H1 (cell line): ENCODE results near the gene GLB1L3. TPM values are rescaled to one million over a fixed set of nuclear protein-coding genes. Genes with fewer than 3 reads are reported as not detected.

Experiments used
- CTCF ChIA-PET: fragments of 300-600 bp; sonication (Branson Sonifier 250); formaldehyde crosslinking; loops from one replicate; lab custom pipeline; 2021; ENCODE audit not compliant: partially characterized antibody; lab: Charles Lee
- POLR2A ChIA-PET: fragments of 300-600 bp; sonication (Branson Sonifier 250); formaldehyde crosslinking; loops from one replicate; lab custom pipeline; 2021; ENCODE audit warnings: inconsistent platforms; ENCODE audit not compliant: partially characterized antibody; lab: Charles Lee
- DNase-seq, 2 experiments: peaks; one replicate each; pipeline versions ENCODE4 v3.0.0 to v3.0.0-alpha.2; 2010 to 2022; ENCODE audit warnings: low spot score in 2 of 2, low read depth in 1 of 2, mixed read lengths in 1 of 2
- FAIRE-seq: peaks from 2 replicates; lab custom pipeline; 2011; peaks lifted over from hg19 to GRCh38; lab: Jason Lieb, UNC
- H2AFZ ChIP-seq: 2 replicates; pipeline ENCODE4 v1.8.1; 2012; ENCODE audit warnings: low read length, inconsistent platforms
- H2AK5ac ChIP-seq: 2 replicates; pipeline ENCODE4 v1.6.1; 2013; ENCODE audit warnings: low read depth, low read length
- H2BK120ac ChIP-seq: replicated peaks from 2 replicates; pipeline ENCODE3; 2013; ENCODE audit warnings: low read depth, low read length, inconsistent platforms
- H2BK12ac ChIP-seq: 2 replicates; pipeline ENCODE4 v1.6.1; 2013; ENCODE audit warnings: low read depth, low read length
- H2BK15ac ChIP-seq: 2 replicates; pipeline ENCODE4 v1.6.1; 2013; ENCODE audit warnings: low read length
- H2BK20ac ChIP-seq: 2 replicates; pipeline ENCODE4 v1.6.1; 2013; ENCODE audit warnings: low read length
- H2BK5ac ChIP-seq: 2 replicates; pipeline ENCODE4 v1.6.1; 2013; ENCODE audit warnings: low read depth, low read length
- H3K14ac ChIP-seq: 2 replicates; pipeline ENCODE4 v1.6.1; 2013; ENCODE audit warnings: inconsistent platforms; ENCODE audit not compliant: insufficient read length
- H3K18ac ChIP-seq: 2 replicates; pipeline ENCODE4 v1.6.1; 2013; ENCODE audit warnings: low read length; ENCODE audit errors: extremely low read depth
- H3K23ac ChIP-seq: 2 replicates; pipeline ENCODE4 v1.6.1; 2013; ENCODE audit warnings: inconsistent platforms; ENCODE audit not compliant: insufficient read length
- H3K23me2 ChIP-seq: 2 replicates; pipeline ENCODE4 v1.6.1; 2013; ENCODE audit warnings: low read depth, low read length
- H3K27ac ChIP-seq: 2 replicates; pipeline ENCODE4 v1.6.1; 2011; ENCODE audit warnings: low read depth, low read length, inconsistent platforms
- H3K27me3 ChIP-seq, 4 experiments: replicated peaks in 1 of 4; 1 replicate in 1 of 4; 2 replicates in 3 of 4; pipeline versions ENCODE4 v1.6.1 to v1.8.1; 2011 to 2013; ENCODE audit warnings: low read length in 3 of 4, mild to moderate bottlenecking in 3 of 4, inconsistent platforms in 2 of 4, mixed read lengths in 2 of 4, moderate library complexity in 1 of 4; ENCODE audit not compliant: control insufficient read depth in 3 of 4, insufficient read depth in 3 of 4; ENCODE audit errors: extremely low read depth in 1 of 4
- H3K36me3 ChIP-seq, 4 experiments: 2 replicates each; pipeline versions ENCODE4 v1.6.1 to v1.8.1; 2011 to 2013; ENCODE audit warnings: mild to moderate bottlenecking in 4 of 4, low read length in 3 of 4, moderate library complexity in 2 of 4, control low read depth in 1 of 4, inconsistent platforms in 1 of 4; ENCODE audit not compliant: insufficient read depth in 4 of 4, control insufficient read depth in 2 of 4
- H3K4ac ChIP-seq: replicated peaks from 2 replicates; pipeline ENCODE3; 2013; ENCODE audit warnings: low read length, low read depth, mixed read lengths, inconsistent platforms; ENCODE audit not compliant: insufficient read length
- H3K4me1 ChIP-seq, 4 experiments: replicated peaks in 1 of 4; 1 replicate in 1 of 4; 2 replicates in 3 of 4; pipeline versions ENCODE4 v1.6.1 to v1.8.1; 2011 to 2013; ENCODE audit warnings: low read length in 3 of 4, inconsistent platforms in 2 of 4, mixed read lengths in 1 of 4; ENCODE audit not compliant: insufficient read depth in 4 of 4, control insufficient read depth in 3 of 4
- H3K4me2 ChIP-seq, 2 experiments: 2 replicates each; pipeline versions ENCODE4 v1.6.1 to v1.8.1; 2011 to 2013; ENCODE audit warnings: low read depth in 2 of 2, low read length in 2 of 2, control low read depth in 1 of 2, inconsistent platforms in 1 of 2, mild to moderate bottlenecking in 1 of 2; ENCODE audit not compliant: insufficient read depth in 1 of 2
- H3K4me3 ChIP-seq, 4 experiments: fragments of 200-600, 300-600 bp in 1 of 4; sonication (generic), shearing (Covaris generic), sonication (Bioruptor Twin) in 1 of 4; 2 replicates each; pipeline versions ENCODE4 v1.5.1 to v1.8.1; 2011 to 2016; ENCODE audit warnings: low read length in 4 of 4, low read depth in 3 of 4, control low read depth in 2 of 4, inconsistent platforms in 2 of 4, mild to moderate bottlenecking in 2 of 4, mixed read lengths in 1 of 4, moderate library complexity in 1 of 4; ENCODE audit not compliant: insufficient read depth in 2 of 4; ENCODE audit errors: extremely low read depth in 1 of 4
- H3K56ac ChIP-seq: replicated peaks from 2 replicates; pipeline ENCODE3; 2013; ENCODE audit warnings: low read depth, mild to moderate bottlenecking, mixed read lengths, low read length, inconsistent platforms; ENCODE audit not compliant: insufficient read length
- H3K79me1 ChIP-seq: 2 replicates; pipeline ENCODE4 v1.6.1; 2013; ENCODE audit warnings: low read depth, low read length, control low read depth
- H3K79me2 ChIP-seq, 2 experiments: 2 replicates each; pipeline versions ENCODE4 v1.6.1 to v1.8.1; 2012 to 2013; ENCODE audit warnings: low read length in 2 of 2, mild to moderate bottlenecking in 2 of 2, inconsistent platforms in 1 of 2; ENCODE audit not compliant: insufficient read depth in 2 of 2, control insufficient read depth in 1 of 2
- H3K9ac ChIP-seq, 4 experiments: replicated peaks in 1 of 4; 1 replicate in 1 of 4; 2 replicates in 3 of 4; pipeline versions ENCODE4 v1.6.1 to v1.8.1; 2011 to 2013; ENCODE audit warnings: low read depth in 3 of 4, low read length in 3 of 4, control low read depth in 2 of 4, mild to moderate bottlenecking in 2 of 4, moderate library complexity in 2 of 4, inconsistent platforms in 1 of 4; ENCODE audit errors: extremely low read depth in 1 of 4
- H3K9me3 ChIP-seq, 2 experiments: 2 replicates each; pipeline versions ENCODE4 v1.6.1 to v1.8.1; 2012 to 2013; ENCODE audit warnings: mild to moderate bottlenecking in 2 of 2, moderate library complexity in 2 of 2, control low read depth in 1 of 2, inconsistent platforms in 1 of 2, low read depth in 1 of 2, low read length in 1 of 2, mixed read lengths in 1 of 2; ENCODE audit not compliant: insufficient read depth in 2 of 2
- H4K20me1 ChIP-seq, 2 experiments: replicated peaks in 1 of 2; 2 replicates each; pipeline versions ENCODE3 to v1.8.1; 2011 to 2013; ENCODE audit warnings: inconsistent platforms in 2 of 2, low read length in 2 of 2, mild to moderate bottlenecking in 1 of 2; ENCODE audit not compliant: insufficient read depth in 2 of 2, control insufficient read depth in 1 of 2
- H4K5ac ChIP-seq: 2 replicates; pipeline ENCODE4 v1.6.1; 2013; ENCODE audit warnings: low read length, low read depth, mixed read lengths, inconsistent platforms; ENCODE audit not compliant: insufficient read length
- H4K8ac ChIP-seq: 2 replicates; pipeline ENCODE4 v1.8.0; 2013; ENCODE audit warnings: mild to moderate bottlenecking, moderate library complexity, low read length, inconsistent platforms; ENCODE audit not compliant: insufficient read depth; ENCODE audit errors: extremely low read depth
- H4K91ac ChIP-seq: replicated peaks from 2 replicates; pipeline ENCODE3; 2013; ENCODE audit warnings: low read length, mixed read lengths, inconsistent platforms; ENCODE audit not compliant: insufficient read length
- BACH1 ChIP-seq: IDR thresholded peaks from 2 replicates; pipeline ENCODE4 v1.6.1; 2012; ENCODE audit warnings: low read length, improper control_type of control experiment
- BCL11A ChIP-seq, 2 experiments: IDR thresholded peaks; one replicate each; pipeline ENCODE4 v1.6.1; 2011; ENCODE audit warnings: low read depth in 2 of 2, low read length in 2 of 2, mild to moderate bottlenecking in 2 of 2
- CHD2 ChIP-seq: IDR thresholded peaks from 2 replicates; pipeline ENCODE4 v1.6.1; 2012; ENCODE audit warnings: low read length, improper control_type of control experiment
- EP300 ChIP-seq, 2 experiments: IDR thresholded peaks; 1 replicate in 1 of 2; 2 replicates in 1 of 2; pipeline ENCODE4 v1.6.1; 2011 to 2012; ENCODE audit warnings: low read depth in 2 of 2, low read length in 2 of 2, mild to moderate bottlenecking in 2 of 2, borderline replicate concordance in 1 of 2, inconsistent platforms in 1 of 2, moderate library complexity in 1 of 2
- EZH2 ChIP-seq: fragments of 200-600 bp; sonication (generic); IDR thresholded peaks from 2 replicates; pipeline ENCODE4 v1.7.1; 2012; ENCODE audit warnings: low read depth, mild to moderate bottlenecking, moderate library complexity, low read length, inconsistent platforms; ENCODE audit not compliant: severe bottlenecking
- HDAC2 ChIP-seq, 2 experiments: fragments of 300-600 bp in 1 of 2; sonication (generic) in 1 of 2; IDR thresholded peaks; 2 replicates each; pipeline ENCODE4 v1.6.1; 2011 to 2012; ENCODE audit warnings: low read depth in 2 of 2, low read length in 2 of 2, mild to moderate bottlenecking in 2 of 2, moderate library complexity in 2 of 2, borderline replicate concordance in 1 of 2, inconsistent platforms in 1 of 2
- HDAC6 ChIP-seq: IDR thresholded peaks from one replicate; pipeline ENCODE4 v1.7.1; 2012; ENCODE audit warnings: low read depth, mild to moderate bottlenecking, inconsistent platforms, low read length, moderate library complexity
- KDM4A ChIP-seq: IDR thresholded peaks from one replicate; pipeline ENCODE4 v1.7.1; 2012; ENCODE audit warnings: low read depth, mild to moderate bottlenecking, moderate library complexity, low read length, inconsistent platforms; ENCODE audit not compliant: severe bottlenecking
- POLR2A ChIP-seq, 2 experiments: IDR thresholded peaks; 1 replicate in 1 of 2; 2 replicates in 1 of 2; pipeline ENCODE4 v1.6.1; 2011; ENCODE audit warnings: low read depth in 2 of 2, low read length in 2 of 2, mild to moderate bottlenecking in 2 of 2; ENCODE audit errors: control extremely low read depth in 1 of 2
- SIRT6 ChIP-seq: IDR thresholded peaks from one replicate; pipeline ENCODE4 v1.7.1; 2012; ENCODE audit warnings: low read length, inconsistent platforms
- TBP ChIP-seq: IDR thresholded peaks from 2 replicates; pipeline ENCODE4 v1.6.1; 2011; ENCODE audit warnings: low read depth, low read length, improper control_type of control experiment
- ZNF274 ChIP-seq: IDR thresholded peaks from 2 replicates; pipeline ENCODE4 v1.7.0; 2012; ENCODE audit warnings: low read length, borderline replicate concordance; ENCODE audit errors: extremely low read depth
- polyA plus RNA-seq, 7 experiments: library from polyadenylated mRNA; depleted of rRNA in 3 of 7; stranded (reverse) in 5 of 7; unstranded in 2 of 7; fragments of >200 nt in 5 of 7; fragments of 200-250 nt in 2 of 7; gene quantifications; 1 replicate in 5 of 7; 2 replicates in 1 of 7; 4 replicates in 1 of 7; pipeline versions ENCODE4 v1.2.1 to v1.2.3, GENCODE V29; 2011 to 2013; ENCODE audit warnings: missing spikeins in 2 of 7, mixed read lengths in 2 of 7
- total RNA-seq: library from RNA; stranded (reverse); fragmentation: NEBNext Ultra II Directional; extraction: Animal tissue kit (Norgen Biotek cat#: 25700); gene quantifications from 2 replicates; pipeline ENCODE4 v1.2.1, GENCODE V29; 2021

GLB1L3 gene
- total and polyA plus RNA-seq, 2 of the 8 experiments (the other 6 are each of a cell fraction or from before 2014, with no cell fraction given): 14.9 to 33.2 TPM

DNA sequence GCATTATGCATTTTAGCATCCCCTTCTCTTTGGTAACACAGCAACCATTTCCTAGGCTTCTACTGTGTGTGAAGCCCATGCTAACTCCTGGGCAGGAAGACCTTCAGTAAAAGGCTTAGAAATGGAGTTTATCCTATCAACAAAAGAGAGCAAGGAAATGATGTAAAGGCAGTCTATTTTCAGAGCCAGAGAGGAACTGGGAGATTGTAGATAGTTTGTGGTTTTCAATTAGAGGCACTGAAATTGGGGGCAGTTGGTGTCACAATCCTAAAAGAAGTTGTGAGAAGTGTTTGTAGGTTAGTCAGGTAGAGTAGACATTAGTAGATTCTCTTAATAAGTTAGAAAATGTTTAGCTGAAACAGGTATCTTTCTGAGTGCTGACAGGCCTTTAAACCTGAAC, 15.7 kb upstream of the GLB1L3 start:
- no peak overlapping the region for H2AK5ac ChIP-seq
- no peaks in the 10 kb centered on the region for H3K9me3 ChIP-seq
- no peak overlapping the region for H3K9ac ChIP-seq
- no peaks in the 10 kb centered on the region for H3K27me3 ChIP-seq
- no peak overlapping the region for H2AFZ ChIP-seq
- H4K20me1 ChIP-seq: peaks cover 2 to 4% of the 10 kb centered on the region in 2 experiments
- peaks cover 11 to 58% (median 35%) of the 10 kb centered on the region in 4 experiments; a peak in 7 of 8 replicates for H3K36me3 ChIP-seq
- H2BK20ac ChIP-seq: no peak overlapping the region
- H3K56ac ChIP-seq: no peak overlapping the region
- no peak overlapping the region for H2BK12ac ChIP-seq
- H3K4me2 ChIP-seq: no peak overlapping the region
- FAIRE-seq: no peak
- H4K5ac ChIP-seq: no peak overlapping the region
- ChIA-PET CTCF (interaction anchor here (1.1 to 7.1 kb wide), 8 partner anchors 9 to 98 kb away, joined by 3 to 114 read pairs (median 8); partner anchors contain the start of gene GLB1L3), POLR2A (interaction anchor here (9.2 kb wide), 1 partner anchor 16 kb away, joined by 76 read pairs; the partner anchor contains the start of gene GLB1L3)
- peaks cover 15% of the 10 kb centered on the region; the same call in 1 of the 2 replicates for H3K79me1 ChIP-seq
- no peak overlapping the region for H2BK5ac ChIP-seq
- H4K8ac ChIP-seq: no peak overlapping the region
- H3K27ac ChIP-seq: no peak overlapping the region
- H3K23me2 ChIP-seq: 0 out of 2 replicates have a peak, but pooled peaks cover 3% of the 10 kb centered on the region
- no peak overlapping the region for H3K23ac ChIP-seq
- peaks cover 0 to 11% of the 10 kb centered on the region in 2 experiments; a peak in 1 of 4 replicates for H3K79me2 ChIP-seq
- no peak overlapping the region for H3K4ac ChIP-seq
- H2BK15ac ChIP-seq: no peak overlapping the region
- no peak overlapping the region for H4K91ac ChIP-seq
- H3K4me3 ChIP-seq: no peak overlapping the region
- no peak overlapping the region for H3K14ac ChIP-seq
- no peaks in the 10 kb centered on the region; a peak in 1 of 7 replicates for H3K4me1 ChIP-seq
- no peak overlapping the region for H2BK120ac ChIP-seq
- no peak overlapping the region for H3K18ac ChIP-seq
- DNase-seq: no peak
- TF ChIP-seq ZNF274: no peak
- TF ChIP-seq KDM4A: no peak
- TF ChIP-seq BCL11A (IDR thresholded peaks at IDR 0.05; ENCODE audit: low read depth in 2 of 2, low read length in 2 of 2): no peak
- no peak for TF ChIP-seq EP300 (IDR thresholded peaks at IDR 0.05; ENCODE audit: borderline replicate concordance in 1 of 2, low read depth in 2 of 2, low read length in 2 of 2)
- no peak for TF ChIP-seq EZH2
- no peak for TF ChIP-seq SIRT6
- no peak for TF ChIP-seq HDAC6
- no peak for TF ChIP-seq BACH1
- no peak for TF ChIP-seq TBP
- no peak for TF ChIP-seq POLR2A (IDR thresholded peaks at IDR 0.05; ENCODE audit: control extremely low read depth in 1 of 2, low read depth in 2 of 2, low read length in 2 of 2)
- TF ChIP-seq CHD2: no peak
- no peak for TF ChIP-seq HDAC2 (IDR thresholded peaks at IDR 0.05; ENCODE audit: borderline replicate concordance in 1 of 2, low read depth in 2 of 2, low read length in 2 of 2)
